GM18526 (cell line): Measurements from ENCODE around the gene CD248.

ENCODE experiments used
- POLR2A ChIP-seq: IDR thresholded peaks from 3 replicates; pipeline ENCODE4 v1.6.1; 2011; ENCODE audit not compliant: insufficient read length; ENCODE audit errors: extremely low read depth

CD248 gene, protein sequence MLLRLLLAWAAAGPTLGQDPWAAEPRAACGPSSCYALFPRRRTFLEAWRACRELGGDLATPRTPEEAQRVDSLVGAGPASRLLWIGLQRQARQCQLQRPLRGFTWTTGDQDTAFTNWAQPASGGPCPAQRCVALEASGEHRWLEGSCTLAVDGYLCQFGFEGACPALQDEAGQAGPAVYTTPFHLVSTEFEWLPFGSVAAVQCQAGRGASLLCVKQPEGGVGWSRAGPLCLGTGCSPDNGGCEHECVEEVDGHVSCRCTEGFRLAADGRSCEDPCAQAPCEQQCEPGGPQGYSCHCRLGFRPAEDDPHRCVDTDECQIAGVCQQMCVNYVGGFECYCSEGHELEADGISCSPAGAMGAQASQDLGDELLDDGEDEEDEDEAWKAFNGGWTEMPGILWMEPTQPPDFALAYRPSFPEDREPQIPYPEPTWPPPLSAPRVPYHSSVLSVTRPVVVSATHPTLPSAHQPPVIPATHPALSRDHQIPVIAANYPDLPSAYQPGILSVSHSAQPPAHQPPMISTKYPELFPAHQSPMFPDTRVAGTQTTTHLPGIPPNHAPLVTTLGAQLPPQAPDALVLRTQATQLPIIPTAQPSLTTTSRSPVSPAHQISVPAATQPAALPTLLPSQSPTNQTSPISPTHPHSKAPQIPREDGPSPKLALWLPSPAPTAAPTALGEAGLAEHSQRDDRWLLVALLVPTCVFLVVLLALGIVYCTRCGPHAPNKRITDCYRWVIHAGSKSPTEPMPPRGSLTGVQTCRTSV

DNA sequence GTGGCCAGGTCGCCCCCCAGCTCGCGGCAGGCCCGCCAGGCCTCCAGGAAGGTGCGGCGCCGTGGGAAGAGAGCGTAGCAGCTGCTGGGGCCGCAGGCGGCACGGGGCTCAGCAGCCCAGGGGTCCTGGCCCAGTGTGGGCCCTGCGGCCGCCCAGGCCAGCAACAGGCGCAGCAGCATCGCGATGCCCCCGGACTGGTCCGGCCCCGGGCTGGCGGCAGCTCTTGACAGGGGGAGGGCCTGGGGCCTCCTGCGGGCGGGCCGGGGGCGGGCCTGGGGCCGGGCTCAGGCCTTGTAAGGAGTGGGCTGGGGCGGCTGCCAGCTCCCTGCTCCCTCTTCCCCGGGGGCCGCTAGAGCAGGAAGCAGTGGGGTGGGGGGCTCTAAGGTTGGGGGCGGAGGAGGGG is at the start of gene CD248:
CD248 (minus strand) TSS at position 196 of the 403 bp plus-strand sequence; CDS start at position 179, 17 bp downstream.
- no peak for TF ChIP-seq POLR2A

DNA sequence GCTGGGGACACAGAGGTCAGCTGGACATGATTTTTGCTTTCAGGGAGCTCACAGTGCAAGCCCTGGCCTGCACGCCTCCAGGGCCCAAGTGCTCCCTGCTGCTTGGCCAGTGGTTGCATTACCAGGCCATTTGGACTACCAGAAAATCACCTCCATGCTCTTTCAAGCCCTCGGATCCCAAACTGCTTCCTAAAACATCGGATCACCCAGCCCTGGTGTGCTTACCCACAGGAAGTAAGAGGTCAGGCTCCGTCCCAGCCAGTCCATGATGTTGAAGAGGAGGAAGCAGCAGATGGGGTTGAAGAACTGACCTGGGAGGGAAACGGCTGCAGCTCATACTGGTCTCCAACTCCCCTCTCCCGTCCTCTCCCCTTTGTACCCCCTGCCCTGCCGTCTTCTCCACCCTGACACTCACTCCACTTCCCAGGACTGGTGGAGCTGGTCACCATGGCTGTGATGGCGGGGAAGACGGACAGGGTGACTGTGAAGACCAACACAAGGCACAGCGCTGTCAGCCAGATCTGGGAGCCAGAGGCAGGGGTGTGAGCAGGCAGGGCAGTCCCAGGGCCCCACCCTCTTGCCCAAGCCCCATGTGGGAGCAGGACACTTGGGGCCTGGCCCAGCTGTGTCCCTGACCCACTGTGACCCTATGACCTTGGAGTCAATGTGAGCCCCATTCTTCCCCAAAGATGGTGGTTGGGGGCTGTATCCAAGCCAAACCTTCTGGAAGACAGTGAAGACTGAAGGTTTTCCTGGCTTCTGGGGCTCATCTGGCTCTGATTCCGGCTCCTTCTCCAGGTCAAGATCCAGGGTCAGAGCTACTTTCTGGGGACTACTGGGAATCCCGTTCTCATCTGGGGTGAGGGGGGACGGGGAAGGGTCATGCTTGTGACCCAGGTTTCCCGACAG is 49.1 kb upstream of the CD248 start:
- no peak for TF ChIP-seq POLR2A

DNA sequence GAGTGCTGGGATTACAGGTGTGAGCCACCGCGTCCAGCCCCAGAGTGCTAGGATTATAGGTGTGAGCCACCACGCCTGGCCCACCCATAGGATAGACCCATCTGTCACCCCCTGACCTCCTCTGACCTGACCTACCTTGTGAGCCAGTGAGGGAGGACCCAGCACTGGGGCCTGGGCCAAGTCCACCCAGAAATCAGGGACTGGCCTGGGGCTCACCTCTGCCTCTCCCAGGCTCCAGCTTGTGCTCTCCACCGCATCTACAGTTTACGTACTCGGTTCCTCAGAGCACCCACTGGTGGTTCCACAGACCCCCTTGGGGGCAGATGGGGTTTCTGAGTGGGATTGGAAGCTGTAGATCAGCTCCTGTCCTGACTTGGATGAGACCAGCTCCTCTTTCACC is 48.3 kb upstream of the CD248 start:
- no peak for TF ChIP-seq POLR2A

DNA sequence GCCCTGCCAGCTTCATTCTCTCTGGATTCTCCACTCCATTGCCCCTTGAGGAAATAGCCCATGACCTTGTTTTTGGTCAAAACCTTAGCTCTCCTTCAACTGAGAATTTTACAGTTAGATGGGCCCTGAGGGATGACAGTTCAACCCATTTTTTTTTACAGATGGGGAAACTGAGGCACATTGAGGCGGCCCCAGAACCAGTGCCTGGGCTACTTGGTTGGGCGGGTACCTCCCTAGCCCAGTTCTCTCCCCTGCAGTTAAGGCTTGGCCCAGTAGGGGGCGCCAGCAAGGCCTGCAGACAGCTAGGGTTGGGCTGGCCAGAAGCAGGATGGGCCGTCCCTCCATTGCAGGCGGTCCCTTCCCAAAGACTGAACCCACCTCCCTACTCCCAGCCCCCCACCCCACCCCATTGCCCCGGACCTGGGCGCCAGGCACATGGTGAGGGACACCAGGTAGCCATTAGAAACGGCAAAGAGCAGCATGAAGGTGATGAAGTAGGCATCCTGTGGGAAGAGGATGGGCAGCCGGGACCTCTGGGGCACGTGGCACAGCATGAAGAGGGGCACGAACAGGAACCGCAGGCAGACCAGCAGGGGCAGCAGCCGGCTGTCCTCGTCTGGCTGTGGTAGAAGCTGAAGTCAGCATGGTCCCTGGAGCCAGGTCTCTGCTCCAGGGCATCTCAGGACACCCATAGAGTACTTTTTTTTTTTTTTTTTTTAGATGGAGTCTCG is 47.1 kb upstream of the CD248 start:
- no peak for TF ChIP-seq POLR2A

DNA sequence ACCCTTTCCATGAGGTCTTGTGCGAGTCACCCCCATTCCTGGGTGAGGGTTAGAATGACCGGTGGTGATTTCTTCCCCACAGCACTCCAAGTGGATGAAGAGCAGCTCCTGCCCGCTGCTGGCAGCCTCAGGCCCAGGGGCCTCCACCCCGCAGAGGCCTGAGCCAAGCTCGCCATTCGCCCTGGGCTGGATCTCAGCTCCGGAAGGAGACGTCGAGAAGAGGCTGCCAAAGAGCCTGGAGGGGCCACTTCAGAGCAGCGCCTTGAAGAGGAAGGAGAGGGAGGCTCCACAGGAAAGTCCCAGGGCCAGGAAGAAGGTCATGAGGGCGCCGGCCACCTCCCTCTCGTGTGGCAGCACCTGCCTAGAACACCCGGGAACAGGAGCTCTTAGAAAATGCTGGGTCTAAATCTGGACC is 46.4 kb upstream of the CD248 start:
- no peak for TF ChIP-seq POLR2A

DNA sequence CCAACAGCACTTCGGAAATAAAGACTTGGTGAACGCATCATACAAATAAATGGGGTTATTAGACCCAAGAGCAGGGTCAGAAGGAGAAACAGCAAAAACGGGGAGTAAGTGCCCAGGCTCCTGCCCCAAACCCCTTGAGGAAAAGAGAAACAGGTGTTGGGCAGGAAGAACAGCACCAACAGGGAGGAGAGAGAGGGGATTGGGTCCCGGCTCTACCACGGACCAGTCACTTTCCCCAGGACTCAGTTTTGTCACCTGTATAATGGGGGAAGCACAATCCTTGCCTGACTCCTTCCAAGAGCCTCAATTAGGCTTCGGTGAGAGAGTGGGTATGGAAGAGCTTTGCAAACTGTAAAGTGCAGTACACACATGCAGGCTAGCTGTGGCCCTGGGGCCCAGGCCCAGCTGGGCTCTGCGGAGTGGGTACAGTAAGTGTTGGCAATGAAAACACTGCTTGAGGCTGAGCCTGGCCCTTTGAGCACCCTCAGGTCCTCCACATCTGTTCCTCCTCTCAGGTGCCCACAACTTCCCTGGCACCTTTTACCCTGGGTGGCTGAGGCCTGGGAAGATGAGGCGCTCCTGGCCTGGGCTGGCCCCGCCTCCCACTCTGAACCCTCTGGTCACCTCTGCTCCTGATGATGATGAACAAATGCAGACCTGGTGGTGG is 45.8 kb upstream of the CD248 start:
- TF ChIP-seq POLR2A, result no peak

DNA sequence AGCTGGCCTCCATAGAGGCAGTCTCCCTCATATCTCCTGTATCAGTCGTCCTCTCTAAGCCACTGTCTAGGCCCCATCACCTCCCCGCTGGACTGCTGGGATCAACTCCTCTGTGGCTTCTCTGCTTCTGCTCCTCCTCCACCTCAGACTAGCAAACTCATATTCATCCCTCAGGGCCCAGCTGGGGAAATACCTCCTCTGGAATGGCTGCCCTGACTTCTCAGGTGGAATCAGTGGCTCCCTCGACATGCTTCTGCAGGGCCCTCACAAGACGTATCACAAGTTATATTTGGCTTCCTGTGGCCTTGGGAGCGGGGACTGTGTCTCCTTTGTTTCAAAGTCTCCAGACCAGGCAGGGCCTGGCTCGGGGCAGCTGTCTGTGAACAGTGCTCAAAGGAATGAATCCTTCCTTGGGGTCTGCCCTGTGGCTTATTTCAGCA is 44.7 kb upstream of the CD248 start:
- TF ChIP-seq POLR2A, result no peak

DNA sequence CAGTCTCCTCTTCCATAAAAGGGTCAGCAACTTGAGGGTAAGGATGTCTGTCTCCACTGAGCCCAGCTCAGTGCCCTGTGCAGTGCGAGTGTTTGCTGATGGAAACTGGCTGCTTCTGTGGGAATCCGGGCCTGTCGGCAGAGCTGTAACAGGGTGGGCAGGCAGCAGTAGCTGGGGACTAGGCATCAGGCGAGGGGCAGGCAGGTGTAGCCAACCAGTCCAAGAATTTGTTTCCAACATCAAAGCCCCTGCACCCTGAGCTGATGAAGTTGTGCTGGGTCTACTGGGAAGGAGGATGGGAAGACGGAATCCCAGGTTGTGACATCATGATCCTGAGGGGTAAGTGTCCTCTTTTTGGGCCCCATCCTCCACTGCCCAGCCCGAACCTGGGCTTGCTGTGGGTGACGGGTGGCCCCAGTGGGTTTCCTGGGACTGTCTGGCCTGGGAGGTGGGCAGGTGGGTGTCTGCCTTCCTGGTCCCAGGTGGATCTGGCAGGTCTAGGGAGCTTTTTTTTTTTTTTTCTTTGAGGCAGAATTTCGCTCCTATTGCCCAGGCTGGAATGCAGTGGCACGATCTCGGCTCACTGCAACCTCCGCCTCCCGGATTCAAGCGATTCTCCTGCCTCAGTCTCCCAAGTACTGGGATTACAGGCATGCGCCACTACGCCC is 43.7 kb upstream of the CD248 start:
- no peak for TF ChIP-seq POLR2A

DNA sequence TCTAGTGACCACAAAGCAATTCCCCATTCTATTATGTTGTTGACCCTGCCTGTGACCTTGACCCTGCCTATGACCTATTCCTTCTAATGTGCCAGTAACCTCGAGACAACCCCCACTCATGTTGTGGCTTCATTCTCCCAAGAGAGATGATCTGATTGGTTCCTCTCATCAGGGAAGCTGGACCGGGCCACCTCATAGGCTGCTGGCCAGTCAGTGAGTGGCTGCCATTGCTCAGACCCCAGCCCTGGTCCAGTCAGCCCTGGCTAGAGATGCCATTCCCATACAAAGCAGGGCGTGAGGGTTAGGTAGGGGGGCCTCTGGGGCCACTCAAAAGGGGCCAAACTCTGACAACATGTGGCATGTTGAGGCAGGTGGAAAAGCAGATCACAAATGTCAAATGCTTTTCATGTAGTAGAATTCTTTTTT is 42.8 kb upstream of the CD248 start:
- TF ChIP-seq POLR2A, result no peak

DNA sequence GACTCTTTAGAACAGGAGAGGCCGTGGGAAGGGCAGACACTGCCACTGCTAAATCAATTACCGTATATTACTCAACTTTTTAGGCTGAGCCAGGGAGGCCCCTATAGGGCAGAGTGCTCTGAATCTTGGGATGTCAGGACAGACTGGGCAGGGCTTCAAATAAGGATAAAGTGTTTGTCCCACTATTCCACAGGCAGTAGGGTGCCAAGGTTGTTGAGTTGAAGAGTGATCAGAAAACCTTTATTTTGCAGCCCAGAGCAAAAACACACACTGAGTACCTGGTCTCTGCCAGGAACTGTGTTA is 32.2 kb upstream of the CD248 start:
- TF ChIP-seq POLR2A, result no peak

DNA sequence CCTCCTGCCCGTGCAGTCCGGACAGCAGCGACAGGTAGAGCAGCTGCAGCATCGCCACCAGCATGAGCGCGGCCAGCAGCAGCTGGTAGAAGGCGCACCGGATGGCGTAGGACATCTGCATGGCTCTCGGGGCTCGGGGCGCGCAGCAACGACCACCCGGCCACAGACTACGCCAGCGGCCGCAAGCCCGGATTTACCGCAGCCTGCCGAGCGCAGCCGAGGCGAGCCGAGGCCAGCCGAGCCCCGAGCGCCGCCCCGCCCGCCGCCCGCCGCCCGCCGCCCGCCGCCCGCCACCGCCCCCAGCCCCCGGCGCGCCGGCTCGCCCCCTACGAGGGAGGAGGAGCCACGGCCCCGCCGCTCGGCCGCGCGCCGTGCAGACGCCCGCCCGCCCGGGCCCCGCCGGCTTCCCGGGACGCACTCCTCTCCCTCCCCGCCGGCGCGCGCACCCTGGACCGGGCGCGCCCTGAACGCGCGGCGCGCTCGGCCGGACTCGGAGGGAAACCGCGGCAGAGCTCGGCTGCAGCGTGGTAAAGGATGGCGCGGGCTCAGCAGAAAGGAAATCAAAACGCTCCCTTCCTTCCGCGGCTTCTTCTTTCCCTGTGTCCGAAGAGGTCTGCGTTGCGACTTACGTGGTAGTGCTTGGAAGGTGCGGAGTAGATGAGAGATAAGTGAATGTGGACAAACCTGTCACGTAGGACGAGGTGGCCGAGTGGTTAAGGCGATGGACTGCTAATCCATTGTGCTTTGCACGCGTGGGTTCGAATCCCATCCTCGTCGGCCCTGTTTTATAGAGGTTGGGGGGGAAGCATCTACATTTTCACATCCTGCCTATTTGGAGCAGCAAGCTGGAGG is 30.8 kb upstream of the CD248 start, which contains the start of gene B4GAT1:
B4GAT1 (minus strand) TSS at position 205 of the 852 bp plus-strand sequence; CDS start at position 121, 84 bp downstream.
- peak; percentile 55 for TF ChIP-seq POLR2A
